GM12878 (cell line): Measurements from ENCODE around the gene CFI. TPM values are rescaled to one million over a fixed set of nuclear protein-coding genes. Genes with fewer than 3 reads are reported as not detected.

Source experiments
- ATAC-seq: fragments of 200-7000 bp; cut with Tn5 transposase; 3 replicates; pipeline ENCODE4 v1.9.1; 2020; ENCODE audit warnings: mild to moderate bottlenecking, moderate library complexity
- BruUV-seq: library from RNA; stranded (reverse); fragments of 400-500 nt; replicated peaks from 2 replicates; lab custom pipeline; 2021; lab: Mats Ljungman, UMichigan
- CTCF ChIA-PET: fragments of 300-600 bp; sonication (Branson Sonifier 250); formaldehyde crosslinking; extraction: SDS; loops from one replicate; lab custom pipeline; 2021; ENCODE audit warnings: inconsistent platforms; lab: Yijun Ruan, JAX
- POLR2A ChIA-PET: fragments of 350-600 bp; formaldehyde crosslinking; extraction: SDS; loops from one replicate; lab custom pipeline; 2021; ENCODE audit warnings: inconsistent platforms; lab: Charles Lee
- RAD21 ChIA-PET: fragments of 300-600 bp; sonication (Branson Sonifier 250); formaldehyde crosslinking; loops from one replicate; lab custom pipeline; 2023; ENCODE audit warnings: antibody characterized with exemption; ENCODE audit not compliant: unreplicated experiment; lab: Charles Lee
- SMC1A ChIA-PET: fragments of 300-600 bp; sonication (Branson Sonifier 250); formaldehyde crosslinking; loops from one replicate; lab custom pipeline; 2023; ENCODE audit not compliant: unreplicated experiment, uncharacterized antibody; lab: Charles Lee
- DNase-seq: peaks from one replicate; pipeline ENCODE4 v3.0.0-alpha.2; 2011; ENCODE audit warnings: low read depth, low spot score
- FAIRE-seq: peaks from 3 replicates; lab custom pipeline; 2011; peaks lifted over from hg19 to GRCh38; lab: Jason Lieb, UNC
- H2AFZ ChIP-seq: 2 replicates; pipeline ENCODE4 v1.6.0; 2011; ENCODE audit warnings: low read depth, low read length, control low read depth; ENCODE audit not compliant: control insufficient read depth
- H3K27ac ChIP-seq: 2 replicates; pipeline ENCODE4 v1.5.1; 2011; ENCODE audit warnings: control low read depth; ENCODE audit not compliant: control insufficient read depth, insufficient read depth
- H3K27me3 ChIP-seq, 2 experiments: replicated peaks in 1 of 2; 2 replicates each; pipeline versions ENCODE4 v1.6.0 to v1.6.1; 2011; ENCODE audit warnings: low read length in 1 of 2; ENCODE audit not compliant: control insufficient read depth in 2 of 2, insufficient read depth in 2 of 2
- H3K36me3 ChIP-seq, 2 experiments: 2 replicates each; pipeline ENCODE4 v1.5.1; 2011; ENCODE audit warnings: low read length in 1 of 2; ENCODE audit not compliant: control insufficient read depth in 2 of 2, insufficient read depth in 2 of 2
- H3K4me1 ChIP-seq: 2 replicates; pipeline ENCODE4 v1.6.1; 2011; ENCODE audit warnings: mild to moderate bottlenecking, low read length, moderate library complexity, mixed read lengths; ENCODE audit not compliant: control insufficient read depth, insufficient read depth
- H3K4me2 ChIP-seq: 2 replicates; pipeline ENCODE4 v1.6.0; 2011; ENCODE audit warnings: control low read depth; ENCODE audit not compliant: control insufficient read depth, insufficient read depth
- H3K4me3 ChIP-seq: fragments of 200-600 bp; sonication (generic); 2 replicates; pipeline ENCODE4 v1.5.1; 2016
- H3K79me2 ChIP-seq: 2 replicates; pipeline ENCODE4 v1.6.0; 2011; ENCODE audit warnings: low read length; ENCODE audit not compliant: control insufficient read depth, insufficient read depth
- H3K9ac ChIP-seq: 2 replicates; pipeline ENCODE4 v1.8.0; 2011; ENCODE audit warnings: low read length, control low read depth, mixed read lengths; ENCODE audit not compliant: control insufficient read depth, insufficient read depth
- H3K9me3 ChIP-seq: replicated peaks from 3 replicates; pipeline ENCODE4 v1.5.1; 2011; ENCODE audit warnings: mild to moderate bottlenecking, low read length; ENCODE audit not compliant: control insufficient read depth, insufficient read depth
- H4K20me1 ChIP-seq: 2 replicates; pipeline ENCODE4 v1.6.0; 2011; ENCODE audit not compliant: control insufficient read depth, insufficient read depth
- DPF2 ChIP-seq: fragments of 450-650 bp; IDR thresholded peaks from 2 replicates; pipeline ENCODE4 v1.6.1; 2017; ENCODE audit warnings: mild to moderate bottlenecking
- E2F4 ChIP-seq: IDR thresholded peaks from 2 replicates; pipeline ENCODE4 v1.6.1; 2012; ENCODE audit warnings: low read depth, low read length, improper control_type of control experiment
- ETV6 ChIP-seq, 2 experiments: fragments of 450-650 bp in 1 of 2; IDR thresholded peaks in 1 of 2; conservative IDR thresholded peaks in 1 of 2; 2 replicates each; pipeline ENCODE4 v1.6.1; 2014; ENCODE audit warnings: antibody characterized with exemption in 1 of 2, borderline replicate concordance in 1 of 2, low read depth in 1 of 2, mild to moderate bottlenecking in 1 of 2, moderate library complexity in 1 of 2
- IRF4 ChIP-seq: IDR thresholded peaks from 2 replicates; pipeline ENCODE4 v1.6.1; 2011; ENCODE audit warnings: low read depth, low read length
- NFIC ChIP-seq: IDR thresholded peaks from 2 replicates; pipeline ENCODE4 v1.6.1; 2012; ENCODE audit warnings: low read depth, mild to moderate bottlenecking, inconsistent platforms, low read length, moderate library complexity
- NFXL1 ChIP-seq: fragments of 450-650 bp; IDR thresholded peaks from 2 replicates; pipeline ENCODE4 v1.6.1; 2017; ENCODE audit warnings: antibody characterized with exemption, mild to moderate bottlenecking, borderline replicate concordance
- NFYA ChIP-seq: IDR thresholded peaks from 2 replicates; pipeline ENCODE4 v1.6.1; 2011; ENCODE audit warnings: low read depth, mild to moderate bottlenecking, low read length, improper control_type of control experiment, borderline replicate concordance
- PKNOX1 ChIP-seq: fragments of 450-650 bp; IDR thresholded peaks from 2 replicates; pipeline ENCODE4 v1.6.1; 2016; ENCODE audit warnings: mild to moderate bottlenecking
- POLR2AphosphoS2 ChIP-seq: IDR thresholded peaks from 2 replicates; pipeline ENCODE4 v1.6.1; 2011; ENCODE audit warnings: low read depth, mild to moderate bottlenecking, low read length, improper control_type of control experiment, moderate library complexity
- SMC3 ChIP-seq: IDR thresholded peaks from 2 replicates; pipeline ENCODE4 v1.6.1; 2011; ENCODE audit warnings: low read length, improper control_type of control experiment, borderline replicate concordance
- STAT3 ChIP-seq: IDR thresholded peaks from 2 replicates; pipeline ENCODE4 v1.6.1; 2011; ENCODE audit warnings: low read depth, low read length, improper control_type of control experiment
- TCF3 ChIP-seq: IDR thresholded peaks from 2 replicates; pipeline ENCODE4 v1.6.1; 2012; ENCODE audit warnings: low read depth, mild to moderate bottlenecking, low read length, borderline replicate concordance; ENCODE audit not compliant: insufficient read depth
- ZNF24 ChIP-seq: fragments of 450-650 bp; IDR thresholded peaks from 2 replicates; pipeline ENCODE4 v1.6.1; 2017; ENCODE audit warnings: antibody characterized with exemption, mild to moderate bottlenecking
- WGBS: methylation state at CpG from one replicate; pipeline ENCODE4 v1.1.6; 2016; ENCODE audit warnings: low lambda C conversion rate; ENCODE audit not compliant: insufficient replicate concordance, insufficient coverage; ENCODE audit errors: missing lambda C conversion rate; 5-methylcytosine and 5-hydroxymethylcytosine counted together
- in situ Hi-C: fragments of 300-500 bp; cut with MboI; formaldehyde crosslinking; loops from 9 replicates; pipeline ENCODE4 v1.14.3; 2018; ENCODE audit warnings: mixed read lengths
- intact Hi-C: fragments of 100-400 bp; cut with micrococcal nuclease; formaldehyde crosslinking; loops from one replicate; pipeline ENCODE4 v1.14.2; 2022; ENCODE audit not compliant: unreplicated experiment
- polyA plus RNA-seq, 11 experiments: library from polyadenylated mRNA; depleted of rRNA in 4 of 11; unstranded in 6 of 11; stranded (reverse) in 5 of 11; fragments of >200 nt; fragmentation: Nextera tagmentation in 4 of 11; fragmentation: Illumina TruSeq in 1 of 11; extraction: Ambion mirVana in 4 of 11; extraction: Trizol in 1 of 11; gene quantifications; 1 replicate in 1 of 11; 2 replicates in 10 of 11; pipeline versions ENCODE4 v1.2.1 to v1.2.3, GENCODE V29; 2011 to 2016; ENCODE audit warnings: inconsistent platforms in 2 of 11, missing spikeins in 2 of 11, low read depth in 1 of 11
- total RNA-seq, 4 experiments: library from RNA; depleted of rRNA in 3 of 4; stranded (reverse); fragments of >200 nt in 3 of 4; fragmentation: Illumina TruSeq in 1 of 4; extraction: Trizol in 1 of 4; gene quantifications; 2 replicates each; pipeline versions ENCODE4 v1.2.1 to v1.2.3, GENCODE V29; 2013 to 2021

The CFI gene
- total and polyA plus RNA-seq, 10 of the 15 experiments (the other 5 are each of a cell fraction or from before 2014, with no cell fraction given): 0.15 to 0.28 TPM; not detected in 8

- Histone ChIP-seq H3K9ac (no peak overlapping the region), H3K4me1 (no peaks in the 10 kb centered on the region), H3K4me3 (no peak overlapping the region), H3K79me2 (no peaks in the 10 kb centered on the region), H3K9me3 (no peaks in the 10 kb centered on the region), H3K36me3 (no peaks in the 10 kb centered on the region; a peak in 1 of 4 replicates), H4K20me1 (no peaks in the 10 kb centered on the region), H2AFZ (no peak overlapping the region), H3K27me3 (no peaks in the 10 kb centered on the region), H3K4me2 (no peak overlapping the region)
- BruUV-seq: no TSS peak
- FAIRE-seq: no peak
- intact Hi-C loops: loop anchor here (10.0 kb wide), 1 partner anchor 141 kb away; no protein-coding TSS in a partner anchor
- ATAC-seq: no peak
- ChIA-PET POLR2A (no interaction called here), SMC1A (no interaction called here), CTCF (no interaction called here), RAD21 (no interaction called here)
- no peak for DNase-seq
- TF ChIP-seq IRF4 (no peak), NFYA (no peak), SMC3 (no peak), NFXL1 (no peak), ZNF24 (no peak), PKNOX1 (no peak), ETV6 (conservative IDR thresholded peaks at IDR 0.05 in 1 of 2, IDR thresholded peaks at IDR 0.05 in 1 of 2; ENCODE audit: borderline replicate concordance in 1 of 2, low read depth in 1 of 2) (no peak), TCF3 (no peak), DPF2 (no peak), STAT3 (no peak), E2F4 (no peak), NFIC (no peak), POLR2AphosphoS2 (no peak)
- TF ChIP-seq, all 136 proteins: peak for 0
- H3K27ac ChIP-seq: no peak overlapping the region
- WGBS: 96% methylated on average over 4 of the region's 4 CpGs
- in situ Hi-C loops: no loop called here
Observed at GRCh38 chr4:109833756-109834155, 32.0 kb upstream of the CFI start.
